HepG2 (cell line): ENCODE results near the gene CCDC192. TPM values are rescaled to one million over a fixed set of nuclear protein-coding genes. Genes with fewer than 3 reads are reported as not detected.

Experiments
- ELF4 ChIP-seq: sonication (generic); formaldehyde crosslinking; IDR thresholded peaks from 2 replicates; pipeline ENCODE4 v1.5.0; 2020; ENCODE audit warnings: missing genetic modification reagents, mild to moderate bottlenecking, moderate library complexity, borderline replicate concordance
- ISX ChIP-seq: sonication (generic); formaldehyde crosslinking; conservative IDR thresholded peaks from 2 replicates; pipeline ENCODE4 v1.5.0; 2020; ENCODE audit warnings: missing genetic modification reagents
- MBNL3 ChIP-seq: fragments of 250-450 bp; sonication (Bioruptor Pico); conservative IDR thresholded peaks from 2 replicates; pipeline ENCODE4 v1.8.0; 2022; ENCODE audit warnings: mild to moderate bottlenecking, inconsistent platforms
- MED1 ChIP-seq: sonication (generic); formaldehyde crosslinking; IDR thresholded peaks from 2 replicates; pipeline ENCODE4 v1.4.0; 2020; ENCODE audit warnings: missing genetic modification reagents
- NPAS2 ChIP-seq: sonication (generic); formaldehyde crosslinking; IDR thresholded peaks from 2 replicates; pipeline ENCODE4 v1.8.0; 2022; ENCODE audit warnings: mild to moderate bottlenecking, missing genetic modification reagents, borderline replicate concordance
- RXRB ChIP-seq: IDR thresholded peaks from 2 replicates; pipeline ENCODE4 v1.6.1; 2016; ENCODE audit warnings: borderline replicate concordance, missing genetic modification reagents, missing compliant biosample characterization
- U2AF1 ChIP-seq: fragments of 200-400 bp; formaldehyde crosslinking; optimal IDR thresholded peaks from 2 replicates; pipeline ENCODE3; 2017; ENCODE audit warnings: mild to moderate bottlenecking, low read depth, low read length
- ZNF260 ChIP-seq: sonication (generic); formaldehyde crosslinking; IDR thresholded peaks from 2 replicates; pipeline ENCODE4 v1.4.0; 2020; ENCODE audit warnings: missing genetic modification reagents, low read depth, mild to moderate bottlenecking, borderline replicate concordance
- ZNF264 ChIP-seq: sonication (generic); formaldehyde crosslinking; IDR thresholded peaks from 2 replicates; pipeline ENCODE4 v1.4.0; 2020; ENCODE audit warnings: missing genetic modification reagents
- ZNF775 ChIP-seq: sonication (generic); formaldehyde crosslinking; IDR thresholded peaks from 2 replicates; pipeline ENCODE4 v1.4.0; 2020; ENCODE audit warnings: missing genetic modification reagents, mild to moderate bottlenecking, moderate library complexity, borderline replicate concordance
- ZNF776 ChIP-seq: sonication (generic); formaldehyde crosslinking; IDR thresholded peaks from 2 replicates; pipeline ENCODE4 v1.4.0; 2020; ENCODE audit warnings: mild to moderate bottlenecking, missing genetic modification reagents
- polyA plus RNA-seq, 8 experiments: library from polyadenylated mRNA; depleted of rRNA in 3 of 8; stranded (reverse) in 7 of 8; unstranded in 1 of 8; fragments of >200 nt; fragmentation: Illumina TruSeq in 4 of 8; extraction: Trizol in 4 of 8; gene quantifications; 2 replicates each; pipeline versions ENCODE4 v1.2.1 to v1.2.3, GENCODE V29; 2011 to 2016; ENCODE audit warnings: low read depth in 4 of 8, missing spikeins in 1 of 8, mixed read lengths in 1 of 8; ENCODE audit not compliant: insufficient read depth in 1 of 8
- total RNA-seq, 5 experiments: library from RNA; depleted of rRNA; stranded (reverse); fragments of >200 nt; fragmentation: Illumina TruSeq; extraction: Trizol; gene quantifications; 2 replicates each; pipeline ENCODE4 v1.2.3, GENCODE V29; 2016; ENCODE audit warnings: low read depth in 1 of 5
- TF ChIP-seq, protein P1 (sequence below): sonication (generic); formaldehyde crosslinking; IDR thresholded peaks from 2 replicates; pipeline ENCODE4 v1.5.1; 2020; ENCODE audit warnings: missing genetic modification reagents, mild to moderate bottlenecking, borderline replicate concordance
- TF ChIP-seq, protein P2 (sequence below): sonication (generic); formaldehyde crosslinking; IDR thresholded peaks from 2 replicates; pipeline ENCODE4 v1.5.0; 2020; ENCODE audit warnings: missing genetic modification reagents, mild to moderate bottlenecking, borderline replicate concordance
- TF ChIP-seq, protein P3 (sequence below): sonication (generic); formaldehyde crosslinking; IDR thresholded peaks from 2 replicates; pipeline ENCODE4 v1.4.0; 2020; ENCODE audit warnings: missing genetic modification reagents, borderline replicate concordance
- TF ChIP-seq, protein P4 (sequence below): IDR thresholded peaks from 2 replicates; pipeline ENCODE4 v1.6.1; 2018; ENCODE audit warnings: missing genetic modification reagents
- TF ChIP-seq, protein P5 (sequence below), 2 experiments: IDR thresholded peaks; 2 replicates each; pipeline ENCODE4 v1.6.1; 2011 to 2012; ENCODE audit warnings: low read length in 2 of 2, borderline replicate concordance in 1 of 2, low read depth in 1 of 2, mild to moderate bottlenecking in 1 of 2, moderate library complexity in 1 of 2

Gene CCDC192
- total and polyA plus RNA-seq, 2 of the 13 experiments (the other 11 are each of a cell fraction or from before 2014, with no cell fraction given) = not detected

DNA sequence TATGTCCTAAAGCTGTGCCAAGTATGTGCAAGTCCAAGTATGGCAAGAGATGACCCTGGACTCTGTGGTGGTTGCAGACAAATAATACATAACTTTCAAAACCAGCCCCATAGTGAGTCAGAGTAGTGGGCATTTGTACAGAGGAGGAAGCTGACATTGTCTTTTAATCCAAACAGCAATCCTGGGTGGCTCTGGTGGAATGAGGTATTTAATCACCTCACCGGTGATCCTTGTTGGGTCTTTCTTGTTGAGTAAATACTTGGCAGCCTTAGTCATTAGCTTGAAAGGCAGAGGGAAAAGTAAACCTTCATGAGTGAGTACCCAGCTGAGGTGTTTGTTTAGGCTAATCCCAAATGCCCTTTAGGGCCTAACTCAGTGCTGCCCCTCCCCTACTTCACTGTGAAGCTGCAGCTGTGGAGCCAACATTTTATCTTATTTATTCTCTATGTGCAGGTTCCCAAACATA is 231.6 kb downstream of the CCDC192 start (continued):
- TF ChIP-seq, protein P1, sequence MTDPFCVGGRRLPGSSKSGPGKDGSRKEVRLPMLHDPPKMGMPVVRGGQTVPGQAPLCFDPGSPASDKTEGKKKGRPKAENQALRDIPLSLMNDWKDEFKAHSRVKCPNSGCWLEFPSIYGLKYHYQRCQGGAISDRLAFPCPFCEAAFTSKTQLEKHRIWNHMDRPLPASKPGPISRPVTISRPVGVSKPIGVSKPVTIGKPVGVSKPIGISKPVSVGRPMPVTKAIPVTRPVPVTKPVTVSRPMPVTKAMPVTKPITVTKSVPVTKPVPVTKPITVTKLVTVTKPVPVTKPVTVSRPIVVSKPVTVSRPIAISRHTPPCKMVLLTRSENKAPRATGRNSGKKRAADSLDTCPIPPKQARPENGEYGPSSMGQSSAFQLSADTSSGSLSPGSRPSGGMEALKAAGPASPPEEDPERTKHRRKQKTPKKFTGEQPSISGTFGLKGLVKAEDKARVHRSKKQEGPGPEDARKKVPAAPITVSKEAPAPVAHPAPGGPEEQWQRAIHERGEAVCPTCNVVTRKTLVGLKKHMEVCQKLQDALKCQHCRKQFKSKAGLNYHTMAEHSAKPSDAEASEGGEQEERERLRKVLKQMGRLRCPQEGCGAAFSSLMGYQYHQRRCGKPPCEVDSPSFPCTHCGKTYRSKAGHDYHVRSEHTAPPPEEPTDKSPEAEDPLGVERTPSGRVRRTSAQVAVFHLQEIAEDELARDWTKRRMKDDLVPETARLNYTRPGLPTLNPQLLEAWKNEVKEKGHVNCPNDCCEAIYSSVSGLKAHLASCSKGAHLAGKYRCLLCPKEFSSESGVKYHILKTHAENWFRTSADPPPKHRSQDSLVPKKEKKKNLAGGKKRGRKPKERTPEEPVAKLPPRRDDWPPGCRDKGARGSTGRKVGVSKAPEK (CRISPR knock-in tag) = no peak
- peak; percentile 72 for TF ChIP-seq RXRB
- TF ChIP-seq ZNF776 (CRISPR knock-in tag) = no peak
- no peak for TF ChIP-seq MBNL3 (CRISPR knock-in tag)
- TF ChIP-seq ZNF260 = no peak
- TF ChIP-seq, protein P2, sequence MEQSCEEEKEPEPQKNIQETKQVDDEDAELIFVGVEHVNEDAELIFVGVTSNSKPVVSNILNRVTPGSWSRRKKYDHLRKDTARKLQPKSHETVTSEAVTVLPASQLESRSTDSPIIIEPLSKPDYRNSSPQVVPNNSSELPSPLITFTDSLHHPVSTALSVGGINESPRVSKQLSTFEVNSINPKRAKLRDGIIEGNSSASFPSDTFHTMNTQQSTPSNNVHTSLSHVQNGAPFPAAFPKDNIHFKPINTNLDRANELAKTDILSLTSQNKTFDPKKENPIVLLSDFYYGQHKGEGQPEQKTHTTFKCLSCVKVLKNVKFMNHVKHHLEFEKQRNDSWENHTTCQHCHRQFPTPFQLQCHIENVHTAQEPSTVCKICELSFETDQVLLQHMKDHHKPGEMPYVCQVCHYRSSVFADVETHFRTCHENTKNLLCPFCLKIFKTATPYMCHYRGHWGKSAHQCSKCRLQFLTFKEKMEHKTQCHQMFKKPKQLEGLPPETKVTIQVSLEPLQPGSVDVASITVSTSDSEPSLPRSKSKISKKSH (CRISPR knock-in tag) = no peak
- TF ChIP-seq U2AF1 = no peak
- no peak for TF ChIP-seq ZNF775 (CRISPR knock-in tag)
- peak; percentile 46; the same call in 1 of the 2 replicates for TF ChIP-seq MED1 (CRISPR knock-in tag)
- TF ChIP-seq NPAS2 (CRISPR knock-in tag) = no peak
- TF ChIP-seq, protein P3, sequence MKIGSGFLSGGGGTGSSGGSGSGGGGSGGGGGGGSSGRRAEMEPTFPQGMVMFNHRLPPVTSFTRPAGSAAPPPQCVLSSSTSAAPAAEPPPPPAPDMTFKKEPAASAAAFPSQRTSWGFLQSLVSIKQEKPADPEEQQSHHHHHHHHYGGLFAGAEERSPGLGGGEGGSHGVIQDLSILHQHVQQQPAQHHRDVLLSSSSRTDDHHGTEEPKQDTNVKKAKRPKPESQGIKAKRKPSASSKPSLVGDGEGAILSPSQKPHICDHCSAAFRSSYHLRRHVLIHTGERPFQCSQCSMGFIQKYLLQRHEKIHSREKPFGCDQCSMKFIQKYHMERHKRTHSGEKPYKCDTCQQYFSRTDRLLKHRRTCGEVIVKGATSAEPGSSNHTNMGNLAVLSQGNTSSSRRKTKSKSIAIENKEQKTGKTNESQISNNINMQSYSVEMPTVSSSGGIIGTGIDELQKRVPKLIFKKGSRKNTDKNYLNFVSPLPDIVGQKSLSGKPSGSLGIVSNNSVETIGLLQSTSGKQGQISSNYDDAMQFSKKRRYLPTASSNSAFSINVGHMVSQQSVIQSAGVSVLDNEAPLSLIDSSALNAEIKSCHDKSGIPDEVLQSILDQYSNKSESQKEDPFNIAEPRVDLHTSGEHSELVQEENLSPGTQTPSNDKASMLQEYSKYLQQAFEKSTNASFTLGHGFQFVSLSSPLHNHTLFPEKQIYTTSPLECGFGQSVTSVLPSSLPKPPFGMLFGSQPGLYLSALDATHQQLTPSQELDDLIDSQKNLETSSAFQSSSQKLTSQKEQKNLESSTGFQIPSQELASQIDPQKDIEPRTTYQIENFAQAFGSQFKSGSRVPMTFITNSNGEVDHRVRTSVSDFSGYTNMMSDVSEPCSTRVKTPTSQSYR (CRISPR knock-in tag) = peak; percentile 21; the same call in 1 of the 2 replicates
- TF ChIP-seq, protein P4, sequence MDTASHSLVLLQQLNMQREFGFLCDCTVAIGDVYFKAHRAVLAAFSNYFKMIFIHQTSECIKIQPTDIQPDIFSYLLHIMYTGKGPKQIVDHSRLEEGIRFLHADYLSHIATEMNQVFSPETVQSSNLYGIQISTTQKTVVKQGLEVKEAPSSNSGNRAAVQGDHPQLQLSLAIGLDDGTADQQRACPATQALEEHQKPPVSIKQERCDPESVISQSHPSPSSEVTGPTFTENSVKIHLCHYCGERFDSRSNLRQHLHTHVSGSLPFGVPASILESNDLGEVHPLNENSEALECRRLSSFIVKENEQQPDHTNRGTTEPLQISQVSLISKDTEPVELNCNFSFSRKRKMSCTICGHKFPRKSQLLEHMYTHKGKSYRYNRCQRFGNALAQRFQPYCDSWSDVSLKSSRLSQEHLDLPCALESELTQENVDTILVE (CRISPR knock-in tag) = no peak
- no peak for TF ChIP-seq ISX (CRISPR knock-in tag)
- TF ChIP-seq, protein P5, sequence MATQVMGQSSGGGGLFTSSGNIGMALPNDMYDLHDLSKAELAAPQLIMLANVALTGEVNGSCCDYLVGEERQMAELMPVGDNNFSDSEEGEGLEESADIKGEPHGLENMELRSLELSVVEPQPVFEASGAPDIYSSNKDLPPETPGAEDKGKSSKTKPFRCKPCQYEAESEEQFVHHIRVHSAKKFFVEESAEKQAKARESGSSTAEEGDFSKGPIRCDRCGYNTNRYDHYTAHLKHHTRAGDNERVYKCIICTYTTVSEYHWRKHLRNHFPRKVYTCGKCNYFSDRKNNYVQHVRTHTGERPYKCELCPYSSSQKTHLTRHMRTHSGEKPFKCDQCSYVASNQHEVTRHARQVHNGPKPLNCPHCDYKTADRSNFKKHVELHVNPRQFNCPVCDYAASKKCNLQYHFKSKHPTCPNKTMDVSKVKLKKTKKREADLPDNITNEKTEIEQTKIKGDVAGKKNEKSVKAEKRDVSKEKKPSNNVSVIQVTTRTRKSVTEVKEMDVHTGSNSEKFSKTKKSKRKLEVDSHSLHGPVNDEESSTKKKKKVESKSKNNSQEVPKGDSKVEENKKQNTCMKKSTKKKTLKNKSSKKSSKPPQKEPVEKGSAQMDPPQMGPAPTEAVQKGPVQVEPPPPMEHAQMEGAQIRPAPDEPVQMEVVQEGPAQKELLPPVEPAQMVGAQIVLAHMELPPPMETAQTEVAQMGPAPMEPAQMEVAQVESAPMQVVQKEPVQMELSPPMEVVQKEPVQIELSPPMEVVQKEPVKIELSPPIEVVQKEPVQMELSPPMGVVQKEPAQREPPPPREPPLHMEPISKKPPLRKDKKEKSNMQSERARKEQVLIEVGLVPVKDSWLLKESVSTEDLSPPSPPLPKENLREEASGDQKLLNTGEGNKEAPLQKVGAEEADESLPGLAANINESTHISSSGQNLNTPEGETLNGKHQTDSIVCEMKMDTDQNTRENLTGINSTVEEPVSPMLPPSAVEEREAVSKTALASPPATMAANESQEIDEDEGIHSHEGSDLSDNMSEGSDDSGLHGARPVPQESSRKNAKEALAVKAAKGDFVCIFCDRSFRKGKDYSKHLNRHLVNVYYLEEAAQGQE (IDR thresholded peaks at IDR 0.05; ENCODE audit: borderline replicate concordance in 1 of 2, low read depth in 1 of 2, low read length in 2 of 2) = no peak; a peak in 1 of 4 replicates
- no peak for TF ChIP-seq ZNF264 (CRISPR knock-in tag)
- TF ChIP-seq ELF4 = no peak
